Measurements from ENCODE around the gene GRAMD1B. TPM values are rescaled to one million over a fixed set of nuclear protein-coding genes. Genes with fewer than 3 reads are reported as not detected.

GRAMD1B gene
- total and polyA plus RNA-seq, 2 donors (not counting 1 experiment from before 2014, with no cell fraction given): 0.83 to 1.5 TPM

DNA sequence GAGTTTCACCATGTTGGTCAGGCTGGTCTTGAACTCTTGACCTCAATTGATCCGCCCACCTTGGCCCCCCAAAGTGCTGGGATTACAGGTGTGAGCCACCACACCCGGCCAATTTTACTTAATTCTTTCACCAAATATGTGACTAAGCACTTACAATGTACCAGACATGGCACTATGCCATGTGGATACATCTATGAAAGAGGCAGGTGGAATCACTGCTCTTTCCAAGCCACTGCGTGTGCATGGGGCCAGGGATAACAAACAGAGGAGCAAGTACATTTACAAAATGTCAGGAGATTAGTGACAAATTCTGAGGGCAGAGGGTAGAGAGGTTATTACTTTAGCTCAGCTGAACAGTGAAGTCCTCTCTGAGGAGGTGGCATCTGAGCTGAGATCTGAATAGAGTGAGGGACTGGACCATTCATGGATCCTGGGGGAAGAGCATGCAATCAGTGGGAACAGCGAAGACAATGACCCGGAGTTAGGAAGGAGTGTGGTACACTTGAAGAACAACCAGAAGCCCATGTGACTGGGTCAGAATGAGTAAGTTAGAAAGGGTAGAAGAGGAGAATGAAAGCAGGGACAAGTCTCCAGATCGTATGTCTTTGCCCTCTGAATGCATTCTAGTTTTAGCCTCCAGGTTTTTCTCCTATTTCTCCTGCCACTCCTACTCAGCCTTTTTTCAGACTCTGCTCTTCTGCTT is 38.3 kb upstream of the GRAMD1B start:
- Histone ChIP-seq H3K36me3 (ENCODE audit: control insufficient read depth, insufficient read depth, low read length) (no peaks in the 10 kb centered on the region), H4K20me1 (ENCODE audit: control insufficient read depth, extremely low read depth, insufficient read depth, low read length) (no peaks in the 10 kb centered on the region), H3K27ac (ENCODE audit: insufficient read depth, low read length) (no peak overlapping the region), H3K9me3 (ENCODE audit: control insufficient read depth, insufficient read depth, low read depth, low read length) (no peaks in the 10 kb centered on the region), H3K4me1 (ENCODE audit: control insufficient read depth, extremely low read depth, insufficient read depth, low read length) (no peaks in the 10 kb centered on the region), H3K4me2 (ENCODE audit: extremely low read depth, insufficient read depth, low read length) (no peak overlapping the region), H2AFZ (ENCODE audit: low read length) (no peak overlapping the region), H3K9ac (ENCODE audit: insufficient read depth, low read length) (no peak overlapping the region), H3K79me2 (ENCODE audit: control insufficient read depth, insufficient read depth, low read length) (no peaks in the 10 kb centered on the region), H3K27me3 (ENCODE audit: control insufficient read depth, insufficient read depth, low read length) (peaks cover 3% of the 10 kb centered on the region), H3K4me3 (replicated peaks in 1 of 4; ENCODE audit: control extremely low read depth in 1 of 4, insufficient read depth in 1 of 4, low read depth in 3 of 4, low read length in 4 of 4) (no peak overlapping the region)
- no peak for DNase-seq (ENCODE audit: low read depth in 2 of 2)
- no peak for TF ChIP-seq EZH2 (IDR thresholded peaks at IDR 0.05; ENCODE audit: low read length, missing control alignments)
- TF ChIP-seq, protein P1, sequence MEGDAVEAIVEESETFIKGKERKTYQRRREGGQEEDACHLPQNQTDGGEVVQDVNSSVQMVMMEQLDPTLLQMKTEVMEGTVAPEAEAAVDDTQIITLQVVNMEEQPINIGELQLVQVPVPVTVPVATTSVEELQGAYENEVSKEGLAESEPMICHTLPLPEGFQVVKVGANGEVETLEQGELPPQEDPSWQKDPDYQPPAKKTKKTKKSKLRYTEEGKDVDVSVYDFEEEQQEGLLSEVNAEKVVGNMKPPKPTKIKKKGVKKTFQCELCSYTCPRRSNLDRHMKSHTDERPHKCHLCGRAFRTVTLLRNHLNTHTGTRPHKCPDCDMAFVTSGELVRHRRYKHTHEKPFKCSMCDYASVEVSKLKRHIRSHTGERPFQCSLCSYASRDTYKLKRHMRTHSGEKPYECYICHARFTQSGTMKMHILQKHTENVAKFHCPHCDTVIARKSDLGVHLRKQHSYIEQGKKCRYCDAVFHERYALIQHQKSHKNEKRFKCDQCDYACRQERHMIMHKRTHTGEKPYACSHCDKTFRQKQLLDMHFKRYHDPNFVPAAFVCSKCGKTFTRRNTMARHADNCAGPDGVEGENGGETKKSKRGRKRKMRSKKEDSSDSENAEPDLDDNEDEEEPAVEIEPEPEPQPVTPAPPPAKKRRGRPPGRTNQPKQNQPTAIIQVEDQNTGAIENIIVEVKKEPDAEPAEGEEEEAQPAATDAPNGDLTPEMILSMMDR (conservative IDR thresholded peaks at IDR 0.05 in 1 of 2, IDR thresholded peaks at IDR 0.05 in 1 of 2; ENCODE audit: low read depth in 1 of 2, low read length in 2 of 2): no peak

DNA sequence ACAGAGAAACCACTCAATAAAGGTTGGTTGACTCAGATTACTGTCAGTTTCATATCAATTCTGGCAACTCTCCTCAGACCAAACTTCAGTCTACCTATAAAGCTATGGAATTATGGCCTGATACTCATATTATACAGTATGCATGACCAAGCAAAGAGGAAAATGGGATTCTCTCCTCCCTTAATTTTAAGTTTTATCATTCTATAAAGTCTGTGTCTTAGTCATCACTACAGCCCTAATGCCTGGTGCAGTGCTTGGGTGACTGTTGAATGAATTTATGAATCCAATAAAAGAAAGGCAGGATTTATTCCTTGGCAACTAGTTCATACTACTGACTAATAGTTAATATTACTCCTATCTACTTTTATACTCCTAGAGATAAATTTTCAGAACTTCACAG is 37.6 kb upstream of the GRAMD1B start:
- Histone ChIP-seq H3K27ac (ENCODE audit: insufficient read depth, low read length) (no peak overlapping the region), H3K36me3 (ENCODE audit: control insufficient read depth, insufficient read depth, low read length) (no peaks in the 10 kb centered on the region), H4K20me1 (ENCODE audit: control insufficient read depth, extremely low read depth, insufficient read depth, low read length) (no peaks in the 10 kb centered on the region), H3K4me1 (ENCODE audit: control insufficient read depth, extremely low read depth, insufficient read depth, low read length) (no peaks in the 10 kb centered on the region), H3K9me3 (ENCODE audit: control insufficient read depth, insufficient read depth, low read depth, low read length) (no peaks in the 10 kb centered on the region), H2AFZ (ENCODE audit: low read length) (no peak overlapping the region), H3K9ac (ENCODE audit: insufficient read depth, low read length) (no peak overlapping the region), H3K79me2 (ENCODE audit: control insufficient read depth, insufficient read depth, low read length) (no peaks in the 10 kb centered on the region), H3K4me3 (replicated peaks in 1 of 4; ENCODE audit: control extremely low read depth in 1 of 4, insufficient read depth in 1 of 4, low read depth in 3 of 4, low read length in 4 of 4) (no peak overlapping the region), H3K4me2 (ENCODE audit: extremely low read depth, insufficient read depth, low read length) (no peak overlapping the region), H3K27me3 (ENCODE audit: control insufficient read depth, insufficient read depth, low read length) (peaks cover 3% of the 10 kb centered on the region)
- no peak for DNase-seq (ENCODE audit: low read depth in 2 of 2)
- TF ChIP-seq EZH2 (IDR thresholded peaks at IDR 0.05; ENCODE audit: low read length, missing control alignments): no peak
- TF ChIP-seq, protein P1 (conservative IDR thresholded peaks at IDR 0.05 in 1 of 2, IDR thresholded peaks at IDR 0.05 in 1 of 2; ENCODE audit: low read depth in 1 of 2, low read length in 2 of 2): no peak

DNA sequence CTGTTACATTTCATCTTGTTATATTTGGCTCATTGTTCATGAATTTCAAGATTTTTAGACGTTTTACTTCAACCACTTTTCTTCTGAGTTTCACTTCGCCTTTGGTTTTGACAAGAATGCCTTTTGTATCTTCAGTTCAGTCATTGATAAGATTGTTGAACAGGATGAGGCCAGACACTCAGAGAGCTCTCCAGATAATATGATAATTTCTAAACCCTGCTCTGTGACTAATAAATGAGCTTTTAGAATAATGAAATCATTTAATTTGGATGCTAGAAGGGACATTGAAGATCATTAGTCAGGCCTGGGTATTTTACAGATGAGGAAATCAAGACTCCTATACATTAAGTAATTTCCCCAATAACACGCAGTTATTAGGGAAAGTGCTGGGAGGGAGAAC is 37.2 kb upstream of the GRAMD1B start:
- Histone ChIP-seq H3K27me3 (ENCODE audit: control insufficient read depth, insufficient read depth, low read length) (peaks cover 3% of the 10 kb centered on the region), H3K4me1 (ENCODE audit: control insufficient read depth, extremely low read depth, insufficient read depth, low read length) (no peaks in the 10 kb centered on the region), H3K79me2 (ENCODE audit: control insufficient read depth, insufficient read depth, low read length) (no peaks in the 10 kb centered on the region), H2AFZ (ENCODE audit: low read length) (no peak overlapping the region), H4K20me1 (ENCODE audit: control insufficient read depth, extremely low read depth, insufficient read depth, low read length) (no peaks in the 10 kb centered on the region), H3K4me3 (replicated peaks in 1 of 4; ENCODE audit: control extremely low read depth in 1 of 4, insufficient read depth in 1 of 4, low read depth in 3 of 4, low read length in 4 of 4) (no peak overlapping the region), H3K9ac (ENCODE audit: insufficient read depth, low read length) (no peak overlapping the region), H3K27ac (ENCODE audit: insufficient read depth, low read length) (no peak overlapping the region), H3K9me3 (ENCODE audit: control insufficient read depth, insufficient read depth, low read depth, low read length) (no peaks in the 10 kb centered on the region), H3K4me2 (ENCODE audit: extremely low read depth, insufficient read depth, low read length) (no peak overlapping the region), H3K36me3 (ENCODE audit: control insufficient read depth, insufficient read depth, low read length) (no peaks in the 10 kb centered on the region)
- TF ChIP-seq EZH2 (IDR thresholded peaks at IDR 0.05; ENCODE audit: low read length, missing control alignments): no peak
- TF ChIP-seq, protein P1 (conservative IDR thresholded peaks at IDR 0.05 in 1 of 2, IDR thresholded peaks at IDR 0.05 in 1 of 2; ENCODE audit: low read depth in 1 of 2, low read length in 2 of 2): no peak
- no peak for DNase-seq (ENCODE audit: low read depth in 2 of 2)

Data from fibroblast of lung (primary cell).